ENCODE results near the gene C19orf53.

The C19orf53 gene

GRCh38 chr19:13827656-13828055, 53.4 kb downstream of the C19orf53 start:
- no peak for FAIRE-seq

All from colon (tissue), 2 donors.